NOMO-1 treated with dmso at 0.1 percent for 144 hours (cell line): ENCODE results near the gene EEF2KMT.
A peak's percentile ranks its signal among the peaks of the same experiment; 100 is the strongest.
"Not testable (repeated sequence)": the region's sequence is repeated elsewhere in the genome, so short reads cannot be mapped to it uniquely, and the experiment has no call there.

Source experiments
- DNase-seq: peaks from one replicate; lab custom pipeline; 2025; ENCODE audit not compliant: unreplicated experiment; lab: John Stamatoyannopoulos, UW

EEF2KMT gene

DNA sequence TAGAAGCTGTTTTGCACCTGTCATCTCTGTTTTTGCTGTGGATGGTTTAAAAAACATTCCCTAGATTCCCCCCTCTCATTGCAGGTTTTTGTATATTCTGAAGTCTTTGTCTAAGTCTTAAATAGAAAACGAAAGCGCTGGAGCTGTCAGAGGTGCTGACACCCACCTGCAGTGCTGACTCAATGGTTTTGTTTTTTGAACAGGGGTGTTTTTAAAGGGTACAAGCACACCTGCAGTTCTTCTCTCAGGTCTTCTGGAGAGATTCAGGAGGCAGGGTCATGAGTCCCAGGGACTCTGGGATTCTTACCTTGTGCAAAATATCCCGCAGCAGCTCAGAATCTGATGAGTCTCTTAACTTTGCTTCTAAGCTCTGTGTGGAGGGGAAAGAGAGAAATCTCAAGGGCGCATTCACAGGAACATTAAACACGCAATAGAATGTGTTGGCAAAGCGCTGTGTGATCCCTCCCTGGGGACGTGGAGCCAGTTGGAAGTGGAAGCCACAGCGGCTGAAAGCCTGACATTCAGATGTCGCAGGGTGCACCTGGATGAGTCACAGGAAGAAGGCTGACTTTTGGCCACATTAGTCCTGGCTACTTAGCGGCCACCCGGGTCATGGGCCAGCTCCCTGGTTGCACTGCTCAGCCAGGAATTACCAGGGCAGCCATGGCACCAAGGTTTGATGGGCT, 2.3 kb downstream of the EEF2KMT start:
- DNase-seq = not testable (repeated sequence)

DNA sequence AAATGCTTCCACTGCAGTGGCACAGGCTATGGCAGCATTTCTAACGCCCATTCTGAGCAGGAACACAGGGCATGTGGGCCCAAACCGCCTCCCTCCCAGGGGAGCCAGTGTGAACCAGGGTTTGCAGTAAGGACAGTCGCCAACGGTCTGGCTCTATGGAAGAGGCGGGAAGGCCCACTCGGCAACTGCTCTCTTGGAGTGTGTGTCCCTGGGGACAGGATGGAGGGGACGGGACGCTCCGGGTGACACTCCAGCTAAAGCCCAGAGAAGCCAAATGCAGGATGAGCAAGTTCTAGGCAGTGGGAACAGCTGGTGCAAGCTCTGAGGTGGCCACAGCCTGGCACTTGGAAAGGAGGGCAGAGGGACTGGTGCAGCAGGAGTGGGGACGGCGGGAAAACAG, 3.8 kb downstream of the EEF2KMT start:
- DNase-seq = not testable (repeated sequence)

DNA sequence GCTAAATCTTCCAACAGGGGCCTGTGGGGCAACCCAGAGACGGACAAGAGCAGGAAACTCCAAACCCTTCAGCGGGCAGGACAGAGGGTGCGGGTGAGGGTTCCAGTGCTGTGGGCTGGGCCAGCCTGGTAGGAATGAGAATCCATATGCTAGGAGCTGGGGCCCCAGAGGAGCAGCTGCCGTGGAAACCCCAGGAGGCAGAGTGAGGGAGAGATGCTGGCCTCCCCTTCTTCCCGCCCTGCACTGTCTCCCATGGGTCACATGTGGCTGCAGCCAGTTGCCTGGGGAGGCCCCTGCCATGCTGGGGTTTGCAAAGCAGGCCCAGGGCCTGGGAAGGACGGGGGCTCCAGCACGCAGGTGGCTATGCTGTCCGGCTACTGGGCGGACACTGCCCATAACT, 4.5 kb downstream of the EEF2KMT start:
- not testable (repeated sequence) for DNase-seq

DNA sequence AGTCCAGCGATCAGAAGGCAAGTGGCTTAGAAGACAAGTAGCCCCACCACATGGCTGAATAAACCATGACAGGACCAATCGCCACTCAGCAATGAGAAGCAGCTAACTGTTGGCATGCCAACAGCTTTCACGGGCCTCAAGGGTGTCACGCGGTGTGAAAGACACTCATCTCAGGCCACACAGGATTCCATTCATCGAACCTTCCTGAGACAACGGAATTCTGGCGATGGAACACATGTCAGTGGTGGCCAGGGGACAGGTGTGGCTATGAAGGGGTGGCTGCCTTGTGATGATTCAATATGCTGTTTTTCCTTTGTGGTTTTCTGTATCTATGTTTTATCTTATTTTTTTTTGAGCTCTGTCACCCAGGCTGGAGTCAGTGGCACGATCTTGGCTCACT, 7.0 kb downstream of the EEF2KMT start:
- not testable (repeated sequence) for DNase-seq

DNA sequence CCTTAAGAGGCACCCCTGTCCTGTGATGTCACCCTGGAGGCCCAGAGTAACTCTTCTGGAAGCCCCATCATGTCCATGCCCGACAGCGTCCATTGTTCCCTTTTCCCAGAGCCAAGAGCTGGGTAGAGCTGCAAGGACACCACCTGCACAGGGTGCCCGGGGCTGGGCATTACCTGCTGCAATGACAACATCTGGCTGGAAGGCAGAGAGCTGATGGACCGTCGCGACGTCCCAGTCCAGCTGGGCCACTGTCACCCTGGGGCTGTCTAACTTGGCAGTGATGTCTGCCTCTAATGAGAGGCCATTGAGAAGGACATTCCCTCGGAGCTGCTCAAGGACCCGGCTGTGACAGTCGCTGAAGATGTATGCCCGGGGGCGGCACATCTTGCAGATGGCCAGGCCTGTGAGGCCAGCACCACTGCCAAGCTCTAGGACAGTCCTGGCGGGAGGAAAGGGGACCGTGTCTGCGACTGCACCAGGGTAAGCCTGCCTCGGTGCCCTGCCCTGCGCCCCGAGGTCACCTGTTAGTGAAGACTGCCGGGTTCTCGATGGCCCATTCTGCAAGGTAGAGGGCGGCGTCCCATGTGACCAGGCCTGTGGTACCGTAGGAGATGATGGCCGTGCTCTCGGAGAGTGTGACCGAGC, 7.6 kb downstream of the EEF2KMT start:
- not testable (repeated sequence) for DNase-seq

DNA sequence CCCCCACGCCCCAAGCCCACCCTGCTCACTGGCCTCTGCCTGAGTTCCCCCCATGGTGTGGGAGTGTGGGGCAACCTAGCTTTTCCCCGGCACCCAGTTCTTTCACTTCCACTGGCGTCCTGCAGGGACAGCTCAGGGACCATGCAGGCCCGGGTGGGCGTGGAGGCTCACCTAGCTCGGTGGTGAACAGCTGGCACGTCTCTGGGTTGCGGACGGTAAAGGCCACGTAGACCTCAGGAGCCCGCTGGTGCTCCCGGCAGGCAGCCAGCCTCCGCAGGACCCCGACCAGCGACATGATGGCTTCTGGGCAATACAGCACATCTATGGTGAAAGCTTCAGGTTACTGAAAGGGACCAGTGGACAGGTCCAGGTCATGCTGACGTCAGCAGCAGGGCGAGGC, 8.7 kb downstream of the EEF2KMT start:
- DNase-seq = not testable (repeated sequence)

DNA sequence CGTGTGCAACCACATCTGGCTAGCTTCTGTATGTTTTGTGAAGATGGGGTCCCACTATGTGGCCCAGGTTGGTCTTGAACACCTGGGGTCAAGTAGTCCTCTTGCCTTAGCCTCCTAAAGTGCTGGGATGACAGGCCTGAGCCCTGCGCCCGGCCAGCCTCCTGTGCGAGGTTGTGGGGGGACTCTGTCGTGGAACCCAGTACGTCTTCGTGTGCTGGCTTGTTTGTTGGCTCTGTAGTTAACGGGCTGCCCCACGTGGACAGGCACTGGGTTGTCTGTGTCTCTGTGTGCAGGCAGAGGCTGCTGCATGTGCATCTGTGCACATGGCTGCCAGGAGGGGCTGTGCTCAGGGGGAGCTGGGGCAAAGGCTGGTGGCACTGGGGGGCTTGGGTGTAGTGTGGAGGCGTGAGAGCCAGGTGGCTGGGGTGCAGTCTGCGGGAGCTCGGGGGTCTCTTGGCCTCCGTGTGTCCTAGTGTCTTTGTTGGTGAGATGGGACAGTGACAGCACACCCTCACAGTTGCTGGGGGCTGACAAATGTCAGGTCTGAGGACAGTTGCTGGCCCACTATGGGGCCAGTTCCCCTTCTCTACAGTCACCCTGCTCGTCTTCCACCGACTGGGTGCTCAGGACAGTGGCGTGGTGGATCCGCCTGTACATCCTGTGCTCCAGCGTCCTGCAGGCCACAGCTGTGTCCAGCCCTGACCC, 9.4 kb downstream of the EEF2KMT start:
- not testable (repeated sequence) for DNase-seq

DNA sequence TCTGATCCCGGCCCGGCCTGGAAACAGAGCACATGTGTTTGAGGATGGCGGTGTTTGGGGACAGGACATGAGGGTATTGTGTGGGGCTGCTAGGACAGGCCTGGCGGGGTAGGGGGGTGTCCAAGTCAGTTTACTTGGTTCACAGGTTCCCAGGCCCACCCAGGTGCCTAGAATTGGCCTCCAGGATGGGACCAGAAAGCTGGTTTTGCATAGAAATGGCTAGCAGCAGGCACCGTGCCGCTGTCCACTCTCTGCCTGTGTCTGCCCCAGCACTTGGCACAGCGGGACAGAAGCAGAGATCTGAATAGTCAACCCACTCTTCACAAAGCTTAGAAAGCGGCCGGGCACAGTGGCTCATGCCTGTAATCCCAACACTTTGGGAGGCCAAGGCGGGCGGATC, 11.9 kb downstream of the EEF2KMT start:
- DNase-seq = not testable (repeated sequence)

DNA sequence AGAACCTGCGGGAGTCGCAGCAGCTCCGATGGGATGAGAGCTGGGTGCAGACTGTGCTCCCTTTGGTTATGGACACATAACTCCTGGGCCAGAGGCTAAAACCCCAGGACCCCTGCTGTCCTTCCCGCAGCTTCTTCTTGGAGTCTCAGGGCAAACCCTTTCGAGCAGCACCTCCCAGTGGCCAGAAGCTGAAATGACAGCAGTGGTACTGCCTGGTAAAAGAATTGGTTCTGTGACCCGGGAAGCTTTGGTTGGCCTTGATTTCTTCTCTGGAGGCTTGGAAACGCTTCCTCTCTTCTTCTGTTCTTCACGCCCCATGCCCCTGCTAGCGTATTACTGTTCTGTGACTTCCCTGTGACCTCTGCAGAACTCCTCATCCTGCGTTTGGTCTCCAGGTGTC, 12.8 kb downstream of the EEF2KMT start:
- not testable (repeated sequence) for DNase-seq

DNA sequence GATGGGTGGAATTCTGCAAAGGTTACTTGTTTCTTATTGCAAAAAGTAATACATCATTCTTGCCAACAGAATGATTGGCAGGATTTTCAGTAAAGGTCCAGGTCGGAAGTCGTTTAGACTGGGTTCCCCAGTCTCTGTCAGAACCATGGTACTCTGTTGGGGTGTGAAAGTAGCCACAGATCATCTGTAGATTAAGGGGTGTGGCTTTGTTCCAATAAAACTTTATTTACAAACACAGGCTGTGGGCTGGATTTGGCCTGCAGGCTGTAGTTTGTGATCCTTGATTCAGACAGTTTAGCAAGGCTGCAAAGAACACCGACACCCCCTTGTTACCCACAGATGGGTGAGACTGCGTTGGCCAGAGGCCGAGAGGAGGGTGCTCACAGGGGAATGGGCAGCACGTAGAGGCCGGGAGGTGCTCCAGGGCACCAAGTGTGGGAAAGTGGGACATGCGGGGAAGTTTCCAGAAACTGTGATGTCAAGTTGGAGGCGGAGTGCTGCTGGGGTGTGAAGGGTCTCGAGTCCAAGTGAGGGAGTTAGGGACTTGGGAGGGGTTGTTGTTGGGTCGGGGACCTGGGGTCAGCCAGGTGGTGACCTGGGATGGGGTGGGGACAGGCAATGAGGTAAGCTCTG, 13.4 kb downstream of the EEF2KMT start:
- not testable (repeated sequence) for DNase-seq

DNA sequence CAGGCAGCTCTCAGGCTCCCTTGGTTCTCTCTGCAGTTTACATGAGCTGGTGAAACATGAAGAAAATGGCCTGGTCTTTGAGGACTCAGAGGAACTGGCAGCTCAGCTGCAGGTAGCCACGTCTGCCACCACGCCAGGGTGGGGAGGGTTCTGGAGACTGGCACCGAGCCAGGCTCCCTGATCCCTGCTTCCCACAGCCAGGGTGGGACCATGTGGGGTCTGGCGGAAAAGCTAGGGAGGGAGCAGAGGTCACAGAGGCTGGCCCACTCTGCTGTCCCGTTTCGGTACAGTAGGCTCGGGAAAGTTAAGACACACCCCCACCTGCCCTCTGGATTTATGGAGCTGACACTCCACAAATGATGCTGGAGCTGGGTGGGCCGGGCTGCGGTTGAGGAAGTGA, 13.9 kb downstream of the EEF2KMT start:
- not testable (repeated sequence) for DNase-seq

DNA sequence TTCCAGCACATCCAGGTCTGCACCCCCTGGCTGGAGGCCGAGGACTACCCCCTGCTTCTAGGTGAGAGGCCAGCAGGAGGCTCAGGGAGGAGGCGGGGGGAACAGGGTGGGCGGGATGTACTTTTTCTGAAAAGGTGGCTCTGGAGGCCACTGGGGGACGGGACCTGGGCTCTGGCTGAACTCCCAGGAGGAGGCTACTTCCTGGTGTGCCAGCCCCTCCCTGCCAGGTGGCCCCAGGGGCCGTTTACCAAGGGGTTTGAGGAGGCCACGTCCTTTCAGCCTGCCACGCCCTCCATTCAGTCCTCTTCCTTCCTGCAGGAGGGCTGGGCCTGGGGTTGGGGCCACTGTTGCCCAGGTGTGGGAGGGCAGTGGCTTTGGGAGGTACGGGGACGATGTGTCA, 16.6 kb downstream of the EEF2KMT start:
- DNase-seq = not testable (repeated sequence)

DNA sequence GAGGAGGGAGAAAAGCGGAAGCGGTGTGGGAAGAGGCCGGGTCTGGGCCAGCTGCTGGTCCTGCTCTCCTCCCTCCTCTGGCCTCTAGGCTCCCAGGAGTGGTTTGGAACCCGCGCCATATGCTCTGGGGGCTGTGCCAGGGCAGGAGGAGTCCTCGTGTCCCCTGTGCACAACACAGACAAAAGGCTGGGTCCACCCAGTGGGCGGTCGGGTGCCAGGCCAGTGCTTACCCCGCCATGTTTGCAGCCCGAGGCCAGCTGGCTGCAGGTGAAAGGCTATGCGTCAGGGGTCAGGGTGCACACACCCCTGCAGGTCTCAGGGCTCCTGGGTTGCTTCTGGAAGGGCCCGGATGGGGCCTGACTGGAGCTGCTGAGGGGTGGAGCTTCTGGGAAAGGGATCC, 17.1 kb downstream of the EEF2KMT start:
- not testable (repeated sequence) for DNase-seq

DNA sequence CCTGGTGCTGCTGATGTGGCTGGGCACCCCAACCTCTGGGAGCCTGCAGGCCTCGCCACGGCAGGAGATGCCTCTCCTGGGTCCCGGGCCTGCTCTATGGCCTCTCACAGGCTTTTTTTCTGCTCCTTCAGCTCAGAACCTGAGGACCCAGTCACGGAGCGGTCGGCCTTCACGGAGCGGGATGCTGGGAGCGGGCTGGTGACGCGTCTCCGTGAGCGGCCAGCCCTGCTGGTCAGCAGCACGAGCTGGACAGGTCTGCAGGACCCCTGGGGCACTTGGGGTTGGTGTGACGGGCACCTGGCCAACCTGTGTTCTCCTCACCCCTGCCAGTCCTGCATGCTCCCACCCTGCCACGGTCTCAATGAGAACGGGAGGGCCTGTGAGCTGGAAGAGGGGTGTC, 19.0 kb downstream of the EEF2KMT start:
- DNase-seq = no peak

DNA sequence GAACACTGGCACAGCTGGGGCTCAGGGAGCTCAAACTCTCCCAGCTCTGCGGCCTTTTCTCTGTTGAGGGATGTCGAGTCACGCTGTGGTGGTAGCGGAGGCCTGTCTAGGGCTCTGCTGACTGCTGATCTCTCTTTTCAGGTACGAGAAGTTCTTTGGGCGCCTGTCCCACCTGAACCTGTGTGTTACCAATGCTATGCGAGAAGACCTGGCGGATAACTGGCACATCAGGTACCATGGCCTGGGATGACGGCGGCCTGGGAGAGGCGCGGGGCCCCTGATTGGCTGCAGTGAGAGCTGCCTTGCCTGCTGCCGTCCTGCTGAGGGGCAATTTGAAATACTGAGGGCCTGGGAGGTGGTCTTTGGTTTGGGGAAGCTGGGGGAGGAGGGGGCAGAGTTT, 20.3 kb downstream of the EEF2KMT start:
- no peak for DNase-seq

DNA sequence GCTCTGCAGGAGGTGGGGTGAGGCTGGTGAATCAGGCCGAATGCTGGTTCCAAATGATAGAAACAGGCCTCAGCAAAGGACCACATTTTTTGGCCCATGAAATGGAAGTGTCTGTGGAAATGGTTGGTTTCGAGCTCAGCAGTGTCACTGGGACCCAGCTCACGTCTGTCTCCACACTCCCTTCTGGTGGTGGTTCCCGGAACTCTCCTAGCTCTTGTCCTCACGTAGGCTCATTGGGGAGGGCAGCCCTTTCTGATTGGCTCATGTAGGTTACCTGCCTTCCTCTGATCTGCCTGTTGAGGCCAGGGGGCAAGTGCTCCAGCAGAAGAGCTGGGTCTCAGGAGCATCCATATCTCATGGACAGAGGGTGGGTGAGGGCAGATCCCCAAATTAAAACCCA, 22.0 kb downstream of the EEF2KMT start:
- no peak for DNase-seq

DNA sequence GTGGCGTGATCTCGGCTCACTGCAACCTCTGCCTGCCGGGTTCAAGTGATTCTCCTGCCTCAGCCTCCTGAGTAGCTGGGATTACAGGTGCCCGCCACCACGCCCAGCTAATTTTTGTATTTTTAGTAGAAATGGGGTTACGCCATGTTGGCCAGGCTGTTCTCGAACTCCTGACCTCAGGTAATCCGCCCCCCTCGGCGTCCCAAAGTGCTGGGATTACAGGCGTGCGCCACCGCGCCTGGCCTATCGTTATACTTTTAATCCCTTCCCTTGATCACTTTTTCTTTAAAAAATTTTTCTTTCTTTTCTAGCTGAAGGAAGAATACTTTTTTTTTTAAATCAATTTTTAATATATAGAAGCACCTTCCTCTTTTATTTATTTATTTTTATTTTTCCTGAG, 23.8 kb downstream of the EEF2KMT start:
- DNase-seq = not testable (repeated sequence)

DNA sequence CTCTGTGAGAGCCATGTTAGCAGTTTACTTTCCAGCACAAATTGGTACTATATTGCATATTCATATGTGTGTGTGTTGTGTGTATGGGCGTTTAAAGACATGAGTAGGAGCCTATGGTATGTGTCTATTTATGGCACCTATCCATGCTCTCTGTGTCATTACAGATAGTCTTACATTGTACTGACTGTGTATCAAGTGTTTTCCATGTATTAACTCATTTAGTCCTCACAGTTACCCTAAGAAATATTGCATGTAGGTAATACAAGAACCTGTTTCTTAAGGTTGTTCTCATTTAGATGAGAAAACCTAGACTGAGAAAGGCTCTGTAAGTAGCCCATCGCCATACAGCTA, 24.3 kb downstream of the EEF2KMT start:
- DNase-seq = no peak

DNA sequence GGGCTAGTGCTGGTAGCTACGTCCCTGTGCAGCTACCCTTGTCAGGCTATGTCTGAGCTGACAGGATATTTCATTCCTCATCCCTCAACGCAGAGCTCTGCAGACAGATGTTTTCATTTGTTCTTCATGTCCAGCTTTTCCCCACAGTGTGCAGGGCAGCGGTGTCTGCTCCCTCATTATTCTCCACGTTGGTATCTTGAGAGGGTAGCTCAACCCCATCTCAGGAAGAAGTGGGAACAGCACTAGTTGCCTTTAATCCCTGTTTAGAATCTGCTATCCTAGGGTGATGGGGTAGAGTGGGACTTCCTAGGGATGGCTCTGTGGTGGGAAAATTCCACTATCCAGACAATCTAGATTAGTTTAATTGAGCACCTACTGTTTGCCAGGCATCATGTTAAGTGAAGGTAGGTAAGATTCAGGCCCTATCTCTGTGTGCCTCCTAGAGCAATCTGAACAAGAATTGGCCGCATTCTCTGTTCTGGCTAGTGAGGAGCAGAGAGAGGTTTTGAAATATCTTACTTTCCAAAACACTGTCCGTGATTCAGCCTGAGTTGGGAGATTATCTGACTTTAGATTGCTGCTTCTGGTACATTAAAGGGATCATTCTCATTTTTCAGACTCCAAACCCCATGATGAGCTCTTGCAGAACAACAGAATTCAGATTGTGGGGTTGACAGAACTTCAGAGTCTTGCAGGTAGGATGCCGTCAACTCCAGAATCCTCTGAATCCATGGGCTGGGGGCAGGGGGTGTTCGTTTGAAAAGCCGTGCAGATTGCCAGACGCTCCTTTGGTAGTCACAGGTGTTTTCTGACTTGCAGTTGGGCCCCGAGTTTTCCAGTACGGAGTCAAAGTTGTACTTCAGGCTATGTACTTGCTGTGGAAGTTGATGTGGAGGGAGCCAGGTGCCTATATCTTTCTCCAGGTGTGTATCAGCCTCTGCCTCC, 25.0 kb downstream of the EEF2KMT start:
- DNase-seq = no peak

DNA sequence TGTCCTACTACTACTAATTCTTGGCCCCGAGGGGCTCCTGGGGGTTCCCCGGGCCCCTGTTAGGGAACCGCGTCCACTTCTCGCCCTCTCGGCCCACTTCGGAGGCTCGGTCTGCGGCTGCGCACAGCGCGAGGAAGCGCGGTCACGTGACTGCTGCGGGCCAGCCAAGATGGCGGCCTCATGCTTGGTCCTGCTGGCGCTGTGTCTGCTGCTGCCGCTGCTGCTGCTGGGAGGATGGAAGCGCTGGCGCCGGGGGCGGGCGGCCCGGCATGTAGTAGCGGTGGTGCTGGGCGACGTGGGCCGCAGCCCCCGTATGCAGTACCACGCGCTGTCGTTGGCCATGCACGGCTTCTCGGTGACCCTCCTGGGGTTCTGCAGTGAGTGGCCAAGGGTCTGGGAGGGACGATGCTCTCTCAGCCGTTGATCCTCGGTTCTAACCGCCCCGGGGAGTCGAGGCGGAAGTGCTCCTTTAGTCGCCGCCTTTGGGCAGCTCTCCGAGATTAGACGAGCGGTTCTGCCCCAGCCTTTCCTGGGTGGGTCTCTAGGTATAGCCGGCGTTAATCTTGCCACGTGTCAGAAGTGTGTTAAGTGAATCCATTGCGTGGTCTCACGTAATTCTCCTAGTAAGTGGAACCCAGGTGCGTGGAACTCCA, 25.8 kb downstream of the EEF2KMT start, which contains the start of gene ALG1:
Gene ALG1 (plus strand): TSS at position 163 of the 653 bp plus-strand sequence. CDS start 7 bp downstream, at position 170.
- DNase-seq = peak; percentile 68
